GM12865 (cell line): ENCODE measurements around the gene DAAM2.

Experiments
- DNase-seq: peaks from one replicate; pipeline ENCODE4 v3.0.0; 2010; ENCODE audit warnings: low read depth
- H3K4me3 ChIP-seq: 2 replicates; pipeline ENCODE4 v1.5.1; 2011; ENCODE audit warnings: mild to moderate bottlenecking, low read depth, low read length, control low read depth
- CTCF ChIP-seq: IDR thresholded peaks from 2 replicates; pipeline ENCODE4 v1.5.1; 2011; ENCODE audit warnings: low read length, control low read depth, low read depth, inconsistent platforms; ENCODE audit not compliant: insufficient read depth; ENCODE audit errors: missing control alignments

DAAM2 gene

GRCh38 chr6:39923861-39924260 is 131.7 kb downstream of the DAAM2 start:
- TF ChIP-seq CTCF = no peak
- no peak overlapping the region for H3K4me3 ChIP-seq
- DNase-seq = no peak

- no peak for TF ChIP-seq CTCF
- H3K4me3 ChIP-seq = no peak overlapping the region
- no peak for DNase-seq
These were observed 132.1 kb downstream of the DAAM2 start for GRCh38 chr6:39924283-39924682.

GRCh38 chr6:39925191-39925930 is 133.2 kb downstream of the DAAM2 start:
- no peak for DNase-seq
- no peak overlapping the region for H3K4me3 ChIP-seq
- no peak for TF ChIP-seq CTCF

- no peak for DNase-seq
- no peak for TF ChIP-seq CTCF
- no peak overlapping the region for H3K4me3 ChIP-seq
These were observed 133.7 kb downstream of the DAAM2 start for GRCh38 chr6:39925931-39926290.

- H3K4me3 ChIP-seq = no peak overlapping the region
- DNase-seq = no peak
- TF ChIP-seq CTCF = no peak
These were observed 134.5 kb downstream of the DAAM2 start for GRCh38 chr6:39926668-39927067.

GRCh38 chr6:39927159-39927558 is 135.0 kb downstream of the DAAM2 start:
- no peak for TF ChIP-seq CTCF
- no peak for DNase-seq
- no peak overlapping the region for H3K4me3 ChIP-seq
